WERI-Rb-1 (cell line): ENCODE data around the gene TBC1D22B.

Experiments used
- DNase-seq: peaks from one replicate; pipeline ENCODE4 v3.0.0-alpha.2; 2020
- H3K27ac ChIP-seq: fragments of 250-450 bp; sonication (Bioruptor Pico); 2 replicates; pipeline ENCODE4 v1.5.1; 2020; ENCODE audit warnings: mild to moderate bottlenecking, moderate library complexity
- H3K27me3 ChIP-seq: fragments of 250-450 bp; sonication (Bioruptor Pico); 2 replicates; pipeline ENCODE4 v1.5.1; 2021; ENCODE audit warnings: mild to moderate bottlenecking, low read depth, moderate library complexity; ENCODE audit not compliant: insufficient read depth, severe bottlenecking
- H3K36me3 ChIP-seq: fragments of 250-450 bp; sonication (Bioruptor Pico); 2 replicates; pipeline ENCODE4 v1.5.1; 2020; ENCODE audit warnings: mild to moderate bottlenecking, moderate library complexity
- H3K4me3 ChIP-seq: 2 replicates; pipeline ENCODE4 v1.5.1; 2011; ENCODE audit warnings: low read depth, mild to moderate bottlenecking, control low read depth, low read length
- H3K9me3 ChIP-seq: fragments of 250-450 bp; sonication (Bioruptor Pico); 2 replicates; pipeline ENCODE4 v1.5.1; 2021; ENCODE audit warnings: mild to moderate bottlenecking, moderate library complexity; ENCODE audit not compliant: severe bottlenecking
- TF ChIP-seq, protein P1 (sequence below): IDR thresholded peaks from 2 replicates; pipeline ENCODE4 v1.5.1; 2011; ENCODE audit warnings: low read depth, mild to moderate bottlenecking, control low read depth, inconsistent platforms, low read length

TBC1D22B gene

GRCh38 chr6:37275350-37275749 is 17.8 kb downstream of the TBC1D22B start:
- TF ChIP-seq, protein P1, sequence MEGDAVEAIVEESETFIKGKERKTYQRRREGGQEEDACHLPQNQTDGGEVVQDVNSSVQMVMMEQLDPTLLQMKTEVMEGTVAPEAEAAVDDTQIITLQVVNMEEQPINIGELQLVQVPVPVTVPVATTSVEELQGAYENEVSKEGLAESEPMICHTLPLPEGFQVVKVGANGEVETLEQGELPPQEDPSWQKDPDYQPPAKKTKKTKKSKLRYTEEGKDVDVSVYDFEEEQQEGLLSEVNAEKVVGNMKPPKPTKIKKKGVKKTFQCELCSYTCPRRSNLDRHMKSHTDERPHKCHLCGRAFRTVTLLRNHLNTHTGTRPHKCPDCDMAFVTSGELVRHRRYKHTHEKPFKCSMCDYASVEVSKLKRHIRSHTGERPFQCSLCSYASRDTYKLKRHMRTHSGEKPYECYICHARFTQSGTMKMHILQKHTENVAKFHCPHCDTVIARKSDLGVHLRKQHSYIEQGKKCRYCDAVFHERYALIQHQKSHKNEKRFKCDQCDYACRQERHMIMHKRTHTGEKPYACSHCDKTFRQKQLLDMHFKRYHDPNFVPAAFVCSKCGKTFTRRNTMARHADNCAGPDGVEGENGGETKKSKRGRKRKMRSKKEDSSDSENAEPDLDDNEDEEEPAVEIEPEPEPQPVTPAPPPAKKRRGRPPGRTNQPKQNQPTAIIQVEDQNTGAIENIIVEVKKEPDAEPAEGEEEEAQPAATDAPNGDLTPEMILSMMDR = no peak

GRCh38 chr6:37277001-37277409 is 19.4 kb downstream of the TBC1D22B start:
- Histone ChIP-seq H3K36me3 (peaks cover 43% of the 10 kb centered on the region), H3K9me3 (no peaks in the 10 kb centered on the region), H3K27ac (no peak overlapping the region), H3K4me3 (no peak overlapping the region), H3K27me3 (no peaks in the 10 kb centered on the region)
- no peak for DNase-seq
- TF ChIP-seq, protein P1 = no peak

More at GRCh38 chr6:37275350-37275749, 17.8 kb downstream of the TBC1D22B start:
- DNase-seq = no peak
- Histone ChIP-seq H3K27ac (no peak overlapping the region), H3K36me3 (peaks cover 39% of the 10 kb centered on the region), H3K27me3 (no peaks in the 10 kb centered on the region), H3K4me3 (no peak overlapping the region), H3K9me3 (no peaks in the 10 kb centered on the region)

DNA sequence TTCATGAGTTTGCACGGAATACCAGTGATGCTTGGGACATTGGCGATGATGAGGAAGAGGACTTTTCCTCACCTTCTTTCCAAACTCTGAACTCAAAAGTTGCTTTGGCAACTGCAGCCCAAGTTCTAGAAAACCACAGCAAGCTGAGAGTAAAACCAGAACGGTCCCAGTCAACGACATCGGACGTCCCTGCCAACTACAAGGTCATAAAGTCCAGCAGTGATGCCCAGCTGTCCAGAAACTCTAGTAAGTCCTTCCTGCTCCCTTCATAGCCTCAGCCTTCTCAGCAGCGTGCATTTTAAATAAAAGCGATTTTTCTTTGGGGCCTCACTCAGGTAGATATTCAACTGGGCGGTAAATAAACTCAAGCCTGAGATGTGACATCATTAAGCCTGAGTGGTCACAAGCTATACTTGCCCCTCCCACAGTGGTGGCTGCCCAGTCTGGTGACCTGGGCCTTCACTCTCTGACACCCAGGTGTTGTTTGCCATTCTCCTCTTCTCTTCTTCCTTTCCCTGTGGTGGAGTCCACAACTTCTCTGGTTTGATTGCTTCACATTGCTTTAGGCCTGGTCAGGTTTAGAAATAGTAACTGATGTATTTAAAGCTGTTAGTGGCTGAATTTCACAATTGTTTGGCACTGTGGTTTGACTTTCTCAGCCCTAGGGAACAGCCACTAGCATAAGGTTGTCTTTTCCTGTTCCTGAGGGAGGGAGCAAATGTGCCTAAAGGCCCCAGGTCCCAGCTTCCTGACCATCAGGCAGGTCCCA is 22.0 kb downstream of the TBC1D22B start:
- H3K36me3 ChIP-seq = peaks cover 59% of the 10 kb centered on the region

DNA sequence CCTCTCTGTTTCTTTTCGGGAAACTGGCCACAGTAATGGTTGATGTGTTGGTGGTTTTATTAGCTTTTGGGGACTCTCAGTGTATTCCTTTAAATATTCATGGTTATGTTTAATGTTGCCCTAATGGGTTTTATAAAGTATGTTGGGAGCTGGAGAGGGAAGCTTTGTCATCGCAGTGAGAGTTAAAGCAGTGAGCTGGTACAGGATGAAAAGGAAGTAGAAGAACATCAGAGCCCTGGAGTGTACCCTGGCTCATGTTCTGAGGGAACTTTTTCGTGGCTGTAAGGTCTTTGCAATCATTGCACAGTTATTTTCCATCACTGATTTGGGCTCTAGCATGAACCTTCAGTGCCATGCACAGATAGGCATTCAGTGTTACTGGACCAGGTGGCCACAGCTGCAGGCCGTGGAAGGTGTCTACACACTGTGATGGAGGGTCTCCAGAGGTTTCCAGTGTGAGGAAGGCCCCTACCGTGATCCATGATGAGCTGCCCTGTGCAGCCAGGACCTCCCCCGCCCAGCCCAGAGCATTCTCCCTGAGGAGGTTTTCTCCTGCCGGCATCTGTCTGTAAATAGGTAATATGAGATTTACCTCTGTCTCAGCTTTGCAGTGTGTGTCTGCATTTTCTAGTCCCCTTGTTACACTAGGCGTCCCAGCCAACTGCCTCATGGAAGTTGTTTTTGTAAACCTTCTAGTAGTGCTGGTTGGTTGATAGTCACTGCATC is 22.8 kb downstream of the TBC1D22B start:
- no peak overlapping the region for H3K4me3 ChIP-seq
- no peak overlapping the region for H3K27ac ChIP-seq
- H3K36me3 ChIP-seq = peaks cover 63% of the 10 kb centered on the region

More for the DNA sequence above, 22.0 kb downstream of the TBC1D22B start:
- no peak for DNase-seq
- Histone ChIP-seq H3K27me3 (no peaks in the 10 kb centered on the region), H3K9me3 (no peaks in the 10 kb centered on the region), H3K4me3 (no peak overlapping the region), H3K27ac (no peak overlapping the region)
- TF ChIP-seq, protein P1 = no peak

GRCh38 chr6:37282371-37282770 is 24.8 kb downstream of the TBC1D22B start:
- H3K36me3 ChIP-seq = peaks cover 81% of the 10 kb centered on the region
- TF ChIP-seq, protein P1 = no peak
- DNase-seq = no peak
- no peaks in the 10 kb centered on the region for H3K27me3 ChIP-seq
- no peak overlapping the region for H3K27ac ChIP-seq
- H3K9me3 ChIP-seq = no peaks in the 10 kb centered on the region
- no peak overlapping the region for H3K4me3 ChIP-seq

More for the DNA sequence above, 22.8 kb downstream of the TBC1D22B start:
- TF ChIP-seq, protein P1 = no peak
- Histone ChIP-seq H3K9me3 (no peaks in the 10 kb centered on the region), H3K27me3 (no peaks in the 10 kb centered on the region)
- DNase-seq = no peak
